SK-N-MC (cell line): Measurements from ENCODE around the gene XAGE1A.
"Not testable (repeated sequence)": the region's sequence is repeated elsewhere in the genome, so short reads cannot be mapped to it uniquely, and the experiment has no call there.

Experiments used
- EZH2 ChIP-seq: fragments of 200-600 bp; sonication (generic); IDR thresholded peaks from one replicate; pipeline ENCODE4 v1.6.1; 2017; ENCODE audit warnings: antibody characterized with exemption
- POLR2AphosphoS5 ChIP-seq: IDR thresholded peaks from 2 replicates; pipeline ENCODE4 v1.6.1; 2012; ENCODE audit warnings: mild to moderate bottlenecking, low read depth, low read length, borderline replicate concordance

DNA sequence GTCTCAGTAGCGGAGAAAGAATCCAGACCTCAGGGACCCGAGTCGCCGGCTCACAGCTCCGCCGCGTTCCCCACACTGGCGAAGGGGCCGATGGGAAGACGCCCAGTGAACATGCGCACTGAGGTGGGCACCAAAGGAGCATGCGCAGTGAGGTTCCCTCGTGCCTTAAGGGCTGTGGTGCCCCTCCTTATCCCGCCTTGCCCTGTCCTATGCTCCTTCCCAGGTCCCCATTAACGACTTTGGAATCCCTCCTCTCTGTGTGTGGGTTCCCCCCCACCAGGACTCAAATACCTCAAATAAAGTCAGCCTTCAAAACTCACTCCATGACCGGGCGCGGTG is 21.3 kb downstream of the XAGE1A start, which contains the start of gene XAGE1B:
- TF ChIP-seq EZH2, POLR2AphosphoS5: not testable (repeated sequence)
